Esophagus muscularis mucosa (tissue), 4 donors: ENCODE measurements around the gene RBM17.

Source experiments
- CTCF ChIP-seq, 3 experiments: fragments of 200-600 bp in 2 of 3; fragments of 450-650 bp in 1 of 3; sonication (generic) in 2 of 3; IDR thresholded peaks; one replicate each; pipeline ENCODE4 v1.5.1; 2017 to 2019; ENCODE audit warnings: antibody characterized with exemption in 3 of 3, mild to moderate bottlenecking in 2 of 3, moderate library complexity in 1 of 3
- EP300 ChIP-seq: sonication (generic); formaldehyde crosslinking; IDR thresholded peaks from one replicate; pipeline ENCODE4 v1.6.1; 2017; ENCODE audit warnings: antibody characterized with exemption
- POLR2AphosphoS5 ChIP-seq, 2 donors: sonication (generic); formaldehyde crosslinking; IDR thresholded peaks; one replicate each; pipeline ENCODE4 v1.6.1; 2017; ENCODE audit warnings: antibody characterized with exemption in 2 of 2

- TF ChIP-seq CTCF (IDR thresholded peaks at IDR 0.05) (no peak), EP300 (no peak), POLR2AphosphoS5 (IDR thresholded peaks at IDR 0.05) (no peak)
Measured at GRCh38 chr10:6101181-6101580, 12.3 kb downstream of the RBM17 start.
